ENCODE results near the gene IDE. TPM values are rescaled to one million over a fixed set of nuclear protein-coding genes. Genes with fewer than 3 reads are reported as not detected.

The IDE gene
- total RNA-seq, 1 donor from 2014 or later = 25.7 TPM

GRCh38 chr10:92538231-92538958 is 35.5 kb downstream of the IDE start:
- DNase-seq (ENCODE audit: low read depth) = no peak
- H3K27me3 ChIP-seq (ENCODE audit: control insufficient read depth, insufficient read depth, low read length) = no peaks in the 10 kb centered on the region
- no peak for TF ChIP-seq CTCF (IDR thresholded peaks at IDR 0.05; ENCODE audit: insufficient read depth, low read length, poor library complexity, severe bottlenecking)
- no peak overlapping the region for H3K4me3 ChIP-seq (ENCODE audit: low read depth, low read length)
- H3K36me3 ChIP-seq (ENCODE audit: control insufficient read depth, insufficient read depth, low read length) = no peaks in the 10 kb centered on the region

DNA sequence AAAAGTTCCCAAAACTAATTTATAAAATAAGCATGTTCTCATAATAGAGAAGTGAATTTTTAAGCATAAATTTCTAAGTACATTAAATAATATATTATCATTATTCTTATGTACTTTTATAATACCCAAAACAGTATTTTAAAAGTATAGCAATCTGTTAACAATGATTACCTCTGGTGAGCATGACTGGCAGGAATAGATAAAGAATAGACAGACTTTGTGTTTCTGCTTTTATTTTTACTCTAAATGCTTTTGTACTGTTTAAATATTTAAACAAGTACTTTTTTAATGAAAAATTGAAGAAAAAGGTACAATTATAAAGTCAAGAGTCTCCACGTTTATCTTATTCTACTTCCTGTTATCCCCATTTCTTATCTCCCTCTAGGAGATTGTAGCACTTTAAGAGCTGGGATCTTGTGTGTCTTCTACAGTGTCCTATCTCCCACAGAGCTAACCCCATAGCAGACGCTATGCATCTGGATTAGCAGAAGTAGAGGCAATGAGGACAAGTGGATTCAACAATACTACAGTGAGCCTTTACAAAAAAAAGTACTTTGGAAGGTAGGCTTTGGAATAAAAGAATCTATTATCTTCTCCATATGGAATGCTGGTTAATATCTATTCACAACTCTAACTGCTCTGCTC is 42.9 kb downstream of the IDE start:
- H3K36me3 ChIP-seq (ENCODE audit: control insufficient read depth, insufficient read depth, low read length) = no peaks in the 10 kb centered on the region
- H3K27me3 ChIP-seq (ENCODE audit: control insufficient read depth, insufficient read depth, low read length) = no peaks in the 10 kb centered on the region
- H3K4me3 ChIP-seq (ENCODE audit: low read depth, low read length) = no peak overlapping the region
- DNase-seq (ENCODE audit: low read depth) = no peak
- no peak for TF ChIP-seq CTCF (IDR thresholded peaks at IDR 0.05; ENCODE audit: insufficient read depth, low read length, poor library complexity, severe bottlenecking)

DNA sequence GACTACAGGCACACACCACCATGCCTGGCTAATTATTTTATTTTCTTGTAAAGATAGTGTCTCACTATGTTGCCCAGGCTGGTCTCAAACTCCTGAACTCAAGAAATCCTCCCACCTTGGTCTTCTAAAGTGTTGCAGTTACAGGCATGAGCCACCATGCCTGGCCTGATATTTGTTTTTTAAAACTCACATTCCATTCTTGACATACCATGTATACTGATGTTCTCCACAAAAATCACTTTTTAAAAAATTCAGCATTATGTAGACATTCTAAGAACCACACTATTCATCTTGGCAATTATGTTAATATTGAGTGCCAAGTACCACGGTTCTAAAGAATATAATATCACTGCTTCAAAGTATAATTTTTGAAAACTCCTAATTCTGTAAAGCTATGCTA is 43.5 kb downstream of the IDE start:
- no peak for TF ChIP-seq CTCF (IDR thresholded peaks at IDR 0.05; ENCODE audit: insufficient read depth, low read length, poor library complexity, severe bottlenecking)
- DNase-seq (ENCODE audit: low read depth) = no peak
- H3K36me3 ChIP-seq (ENCODE audit: control insufficient read depth, insufficient read depth, low read length) = no peaks in the 10 kb centered on the region

GRCh38 chr10:92527716-92528115 is 46.2 kb downstream of the IDE start:
- no peak for DNase-seq (ENCODE audit: low read depth)
- TF ChIP-seq CTCF (IDR thresholded peaks at IDR 0.05; ENCODE audit: insufficient read depth, low read length, poor library complexity, severe bottlenecking) = no peak
- H3K36me3 ChIP-seq (ENCODE audit: control insufficient read depth, insufficient read depth, low read length) = no peaks in the 10 kb centered on the region

More for the DNA sequence above, 43.5 kb downstream of the IDE start:
- no peak overlapping the region for H3K4me3 ChIP-seq (ENCODE audit: low read depth, low read length)
- no peaks in the 10 kb centered on the region for H3K27me3 ChIP-seq (ENCODE audit: control insufficient read depth, insufficient read depth, low read length)

GRCh38 chr10:92523639-92524038 is 50.3 kb downstream of the IDE start:
- no peaks in the 10 kb centered on the region for H3K27me3 ChIP-seq (ENCODE audit: control insufficient read depth, insufficient read depth, low read length)
- H3K36me3 ChIP-seq (ENCODE audit: control insufficient read depth, insufficient read depth, low read length) = no peaks in the 10 kb centered on the region
- TF ChIP-seq CTCF (IDR thresholded peaks at IDR 0.05; ENCODE audit: insufficient read depth, low read length, poor library complexity, severe bottlenecking) = no peak
- H3K4me3 ChIP-seq (ENCODE audit: low read depth, low read length) = no peak overlapping the region
- no peak for DNase-seq (ENCODE audit: low read depth)

More at GRCh38 chr10:92527716-92528115, 46.2 kb downstream of the IDE start:
- H3K4me3 ChIP-seq (ENCODE audit: low read depth, low read length) = no peak overlapping the region
- H3K27me3 ChIP-seq (ENCODE audit: control insufficient read depth, insufficient read depth, low read length) = no peaks in the 10 kb centered on the region
